Activated CD8-positive, alpha-beta memory T cell treated with anti-CD3 and anti-CD28 coated beads for 48 hours (primary cell): ENCODE results near the gene DTX1.
"Not testable (repeated sequence)": the region's sequence is repeated elsewhere in the genome, so short reads cannot be mapped to it uniquely, and the experiment has no call there.

Experiments
- DNase-seq, 3 experiments: peaks; one replicate each; pipeline ENCODE4 v3.0.0-alpha.2; 2020; ENCODE audit warnings: low read depth in 2 of 3, low spot score in 2 of 3

DTX1 gene

GRCh38 chr12:113135178-113136127 is 78.9 kb downstream of the DTX1 start, which contains the start of gene RASAL1:
Gene RASAL1, minus strand, starts transcription at chr12:113135761. Its CDS starts 299 bp downstream, at chr12:113135462.
- DNase-seq: peak; percentile 62 to 74 (median 68)

- DNase-seq: no peak
Measured at GRCh38 chr12:113136128-113136989, 79.8 kb downstream of the DTX1 start.

GRCh38 chr12:113136990-113137511 is 80.5 kb downstream of the DTX1 start:
- no peak for DNase-seq

GRCh38 chr12:113137861-113138783 is 81.6 kb downstream of the DTX1 start:
- no peak for DNase-seq

- no peak for DNase-seq
Measured at GRCh38 chr12:113138826-113139225, 82.3 kb downstream of the DTX1 start.

GRCh38 chr12:113140706-113141105 is 84.2 kb downstream of the DTX1 start:
- no peak for DNase-seq

- DNase-seq: not testable (repeated sequence)
Measured at GRCh38 chr12:113141716-113142115, 85.2 kb downstream of the DTX1 start.

- DNase-seq: no peak
Measured at GRCh38 chr12:113142173-113142885, 85.8 kb downstream of the DTX1 start.

- DNase-seq: no peak
Measured at GRCh38 chr12:113142886-113143332, 86.4 kb downstream of the DTX1 start.

GRCh38 chr12:113143959-113144358 is 87.4 kb downstream of the DTX1 start:
- DNase-seq: no peak

GRCh38 chr12:113144806-113145205 is 88.3 kb downstream of the DTX1 start:
- DNase-seq: no peak

- no peak for DNase-seq
Measured at GRCh38 chr12:113145720-113146551, 89.4 kb downstream of the DTX1 start.

GRCh38 chr12:113146999-113147398 is 90.5 kb downstream of the DTX1 start:
- DNase-seq: no peak
